B cell (primary cell): ENCODE measurements around the gene CERT1.

Experiments
- CTCF ChIP-seq: fragments of 200-600 bp; IDR thresholded peaks from one replicate; pipeline ENCODE4 v1.8.0; 2022; ENCODE audit warnings: antibody characterized with exemption, mild to moderate bottlenecking
- EZH2 ChIP-seq: IDR thresholded peaks from 2 replicates; pipeline ENCODE4 v1.6.1; 2012; ENCODE audit warnings: borderline replicate concordance, low read depth, mild to moderate bottlenecking, moderate library complexity, low read length; ENCODE audit not compliant: insufficient read depth, poor library complexity, severe bottlenecking

DNA sequence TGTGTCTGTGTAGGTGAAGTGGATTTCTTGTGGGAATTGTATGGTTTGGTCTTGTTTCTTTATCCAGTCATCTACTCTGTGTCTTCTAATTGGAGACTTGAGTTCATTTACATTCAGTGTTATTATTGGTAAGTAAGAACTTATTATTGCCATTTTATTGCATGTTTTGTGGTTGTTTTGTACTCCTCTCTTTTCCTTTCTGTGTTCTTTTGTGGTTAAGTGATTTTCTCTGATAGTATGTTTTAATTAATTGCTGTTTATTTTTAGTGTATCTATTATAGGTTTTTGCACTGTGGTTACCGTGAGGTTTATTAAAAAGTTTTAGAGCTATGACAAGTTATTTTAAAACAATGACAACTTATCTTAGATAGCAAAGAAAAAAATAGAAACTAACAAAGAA, 8.3 kb upstream of the CERT1 start:
- no peak for TF ChIP-seq CTCF
- no peak for TF ChIP-seq EZH2
